Measurements from ENCODE around the gene APOBEC3F. TPM values are rescaled to one million over a fixed set of nuclear protein-coding genes. Genes with fewer than 3 reads are reported as not detected.

APOBEC3F gene
- total and polyA plus RNA-seq, 2 of the 13 experiments (the other 11 are each of a cell fraction or from before 2014, with no cell fraction given): 2.9 to 3.7 TPM

DNA sequence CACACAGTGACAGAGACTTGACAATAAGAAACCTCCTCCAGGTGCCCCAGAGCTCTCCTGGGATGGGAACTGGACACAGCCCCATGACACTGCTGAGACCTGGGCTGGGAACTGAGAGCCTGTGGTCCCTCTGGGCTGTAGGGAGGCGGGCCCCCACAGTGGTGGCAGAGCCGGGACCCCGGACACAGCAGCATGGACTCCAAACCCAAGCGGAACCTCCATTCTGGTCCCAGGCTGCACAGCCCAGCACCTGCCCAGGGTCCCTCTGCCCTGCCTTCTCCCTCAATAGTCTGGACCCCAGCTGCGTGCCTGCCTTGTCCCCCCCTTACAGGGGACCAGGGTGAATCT is 48.0 kb downstream of the APOBEC3F start:
- Histone ChIP-seq H2AFZ (ENCODE audit: low read length) (no peak overlapping the region), H3K79me2 (ENCODE audit: insufficient read depth, low read length) (no peaks in the 10 kb centered on the region), H3K4me3 (replicated peaks in 1 of 3; ENCODE audit: insufficient read depth in 1 of 3, low read depth in 2 of 3, low read length in 3 of 3) (no peak overlapping the region), H3K27me3 (ENCODE audit: control insufficient read depth in 1 of 2, insufficient read depth in 2 of 2, low read length in 2 of 2) (peaks cover 12 to 51% of the 10 kb centered on the region in 2 experiments; a peak in 4 of 5 replicates), H3K9ac (ENCODE audit: insufficient read depth, low read depth, low read length) (no peak overlapping the region), H3K4me2 (ENCODE audit: low read depth, low read length) (no peak overlapping the region), H4K20me1 (ENCODE audit: insufficient read depth, low read length) (no peaks in the 10 kb centered on the region), H3K9me3 (ENCODE audit: low read length) (no peaks in the 10 kb centered on the region), H3K36me3 (replicated peaks in 1 of 2; ENCODE audit: control insufficient read depth in 1 of 2, insufficient read depth in 2 of 2, low read length in 2 of 2) (no peaks in the 10 kb centered on the region), H3K4me1 (ENCODE audit: insufficient read depth, low read length) (no peaks in the 10 kb centered on the region), H3K27ac (ENCODE audit: extremely low read length, insufficient read depth, low read length) (no peak overlapping the region)
- CTCF ChIA-PET (ENCODE audit: low intra/inter-chr PET ratio, low total read pairs): no interaction called here
- no peak; the same call in 2 of the 3 replicates for ATAC-seq
- TF ChIP-seq JUND (CRISPR knock-in tag; IDR thresholded peaks at IDR 0.05) (no peak), KDM2A (CRISPR knock-in tag; IDR thresholded peaks at IDR 0.05; ENCODE audit: borderline replicate concordance, low read depth) (no peak), FOXA3 (CRISPR knock-in tag; IDR thresholded peaks at IDR 0.05) (no peak), FOXM1 (CRISPR knock-in tag; IDR thresholded peaks at IDR 0.05) (no peak), JUNB (CRISPR knock-in tag; IDR thresholded peaks at IDR 0.05; ENCODE audit: borderline replicate concordance) (no peak), NR0B2 (CRISPR knock-in tag; IDR thresholded peaks at IDR 0.05) (no peak), YEATS4 (CRISPR knock-in tag; IDR thresholded peaks at IDR 0.05; ENCODE audit: borderline replicate concordance) (no peak), ZBTB43 (CRISPR knock-in tag; conservative IDR thresholded peaks at IDR 0.05) (no peak)
- TF ChIP-seq, protein P1, sequence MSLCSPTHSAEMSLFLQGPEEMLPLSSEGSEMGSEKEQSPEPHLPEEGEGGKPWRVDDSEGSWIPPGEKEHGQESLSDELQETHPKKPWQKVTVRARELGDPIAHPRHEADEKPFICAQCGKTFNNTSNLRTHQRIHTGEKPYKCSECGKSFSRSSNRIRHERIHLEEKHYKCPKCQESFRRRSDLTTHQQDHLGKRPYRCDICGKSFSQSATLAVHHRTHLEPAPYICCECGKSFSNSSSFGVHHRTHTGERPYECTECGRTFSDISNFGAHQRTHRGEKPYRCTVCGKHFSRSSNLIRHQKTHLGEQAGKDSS (CRISPR knock-in tag; IDR thresholded peaks at IDR 0.05; ENCODE audit: borderline replicate concordance, low read depth): no peak
- TF ChIP-seq, protein P2, sequence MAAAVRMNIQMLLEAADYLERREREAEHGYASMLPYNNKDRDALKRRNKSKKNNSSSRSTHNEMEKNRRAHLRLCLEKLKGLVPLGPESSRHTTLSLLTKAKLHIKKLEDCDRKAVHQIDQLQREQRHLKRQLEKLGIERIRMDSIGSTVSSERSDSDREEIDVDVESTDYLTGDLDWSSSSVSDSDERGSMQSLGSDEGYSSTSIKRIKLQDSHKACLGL (CRISPR knock-in tag; IDR thresholded peaks at IDR 0.05): no peak
- TF ChIP-seq, protein P3, sequence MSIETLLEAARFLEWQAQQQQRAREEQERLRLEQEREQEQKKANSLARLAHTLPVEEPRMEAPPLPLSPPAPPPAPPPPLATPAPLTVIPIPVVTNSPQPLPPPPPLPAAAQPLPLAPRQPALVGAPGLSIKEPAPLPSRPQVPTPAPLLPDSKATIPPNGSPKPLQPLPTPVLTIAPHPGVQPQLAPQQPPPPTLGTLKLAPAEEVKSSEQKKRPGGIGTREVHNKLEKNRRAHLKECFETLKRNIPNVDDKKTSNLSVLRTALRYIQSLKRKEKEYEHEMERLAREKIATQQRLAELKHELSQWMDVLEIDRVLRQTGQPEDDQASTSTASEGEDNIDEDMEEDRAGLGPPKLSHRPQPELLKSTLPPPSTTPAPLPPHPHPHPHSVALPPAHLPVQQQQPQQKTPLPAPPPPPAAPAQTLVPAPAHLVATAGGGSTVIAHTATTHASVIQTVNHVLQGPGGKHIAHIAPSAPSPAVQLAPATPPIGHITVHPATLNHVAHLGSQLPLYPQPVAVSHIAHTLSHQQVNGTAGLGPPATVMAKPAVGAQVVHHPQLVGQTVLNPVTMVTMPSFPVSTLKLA (IDR thresholded peaks at IDR 0.05): no peak
- TF ChIP-seq, protein P4, sequence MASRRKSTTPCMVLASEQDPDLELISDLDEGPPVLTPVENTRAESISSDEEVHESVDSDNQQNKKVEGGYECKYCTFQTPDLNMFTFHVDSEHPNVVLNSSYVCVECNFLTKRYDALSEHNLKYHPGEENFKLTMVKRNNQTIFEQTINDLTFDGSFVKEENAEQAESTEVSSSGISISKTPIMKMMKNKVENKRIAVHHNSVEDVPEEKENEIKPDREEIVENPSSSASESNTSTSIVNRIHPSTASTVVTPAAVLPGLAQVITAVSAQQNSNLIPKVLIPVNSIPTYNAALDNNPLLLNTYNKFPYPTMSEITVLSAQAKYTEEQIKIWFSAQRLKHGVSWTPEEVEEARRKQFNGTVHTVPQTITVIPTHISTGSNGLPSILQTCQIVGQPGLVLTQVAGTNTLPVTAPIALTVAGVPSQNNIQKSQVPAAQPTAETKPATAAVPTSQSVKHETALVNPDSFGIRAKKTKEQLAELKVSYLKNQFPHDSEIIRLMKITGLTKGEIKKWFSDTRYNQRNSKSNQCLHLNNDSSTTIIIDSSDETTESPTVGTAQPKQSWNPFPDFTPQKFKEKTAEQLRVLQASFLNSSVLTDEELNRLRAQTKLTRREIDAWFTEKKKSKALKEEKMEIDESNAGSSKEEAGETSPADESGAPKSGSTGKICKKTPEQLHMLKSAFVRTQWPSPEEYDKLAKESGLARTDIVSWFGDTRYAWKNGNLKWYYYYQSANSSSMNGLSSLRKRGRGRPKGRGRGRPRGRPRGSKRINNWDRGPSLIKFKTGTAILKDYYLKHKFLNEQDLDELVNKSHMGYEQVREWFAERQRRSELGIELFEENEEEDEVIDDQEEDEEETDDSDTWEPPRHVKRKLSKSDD (CRISPR knock-in tag; IDR thresholded peaks at IDR 0.05; ENCODE audit: low read depth): no peak
- POLR2A ChIA-PET: no interaction called here
- in situ Hi-C loops (cut with HindIII; ENCODE audit: extremely low pct_ligation_motif_present, low pct_unique_long_range_greater_than_20kb): no loop called here
- DNase-seq (ENCODE audit: low spot score): no peak
- BruUV-seq (replicated peaks): no TSS peak
- no peak for FAIRE-seq
- 17% methylated on average over 1 of the region's 5 CpGs for WGBS (ENCODE audit: low lambda C conversion rate)
- intact Hi-C loops (cut with micrococcal nuclease; ENCODE audit: unreplicated experiment): no loop called here
